Natural killer cell (primary cell): ENCODE results near the gene IFNLR1. TPM values are rescaled to one million over a fixed set of nuclear protein-coding genes. Genes with fewer than 3 reads are reported as not detected.

Experiments
- ATAC-seq, 3 donors: fragments of 150-1000 bp in 2 of 3; fragments of 200-7000 bp in 1 of 3; cut with Tn5 transposase; 1 replicate in 1 of 3; 2 replicates in 2 of 3; pipeline ENCODE4 v1.10.0; 2021; ENCODE audit warnings: mild to moderate bottlenecking in 2 of 3, moderate library complexity in 2 of 3
- DNase-seq, 2 donors: peaks; one replicate each; pipeline versions ENCODE4 v3.0.0 to v3.0.0-alpha.2; 2013 to 2021; ENCODE audit warnings: mixed read lengths in 1 of 2
- H3K27ac ChIP-seq: one replicate; pipeline ENCODE4 v1.5.1; 2013; ENCODE audit warnings: mild to moderate bottlenecking, low read length
- H3K27me3 ChIP-seq: one replicate; pipeline ENCODE4 v1.6.1; 2013; ENCODE audit warnings: low read length; ENCODE audit not compliant: control insufficient read depth, insufficient read depth
- H3K36me3 ChIP-seq: one replicate; pipeline ENCODE4 v1.6.1; 2013; ENCODE audit warnings: low read length; ENCODE audit not compliant: control insufficient read depth, insufficient read depth
- H3K4me1 ChIP-seq: one replicate; pipeline ENCODE4 v1.6.1; 2013; ENCODE audit warnings: low read length; ENCODE audit not compliant: control insufficient read depth, insufficient read depth
- H3K4me3 ChIP-seq: one replicate; pipeline ENCODE4 v1.5.1; 2013; ENCODE audit warnings: low read length
- H3K9me3 ChIP-seq: one replicate; pipeline ENCODE4 v1.6.1; 2013; ENCODE audit warnings: low read length; ENCODE audit not compliant: control insufficient read depth, insufficient read depth
- H3K27ac Mint-ChIP-seq, 2 donors: one replicate each; pipeline ENCODE4 v1.8.0; 2022; ENCODE audit warnings: mild to moderate bottlenecking in 2 of 2, mixed read lengths in 2 of 2, moderate library complexity in 1 of 2
- H3K27me3 Mint-ChIP-seq, 2 donors: one replicate each; pipeline ENCODE4 v1.8.0; 2022; ENCODE audit warnings: low read depth in 2 of 2, mixed read lengths in 2 of 2
- H3K36me3 Mint-ChIP-seq: one replicate; pipeline ENCODE4 v1.8.0; 2022; ENCODE audit warnings: mixed read lengths
- H3K4me1 Mint-ChIP-seq, 2 donors: one replicate each; pipeline ENCODE4 v1.8.0; 2022; ENCODE audit warnings: mixed read lengths in 2 of 2
- H3K4me3 Mint-ChIP-seq: one replicate; pipeline ENCODE4 v1.8.0; 2022; ENCODE audit warnings: mild to moderate bottlenecking, moderate library complexity, mixed read lengths
- H3K9me3 Mint-ChIP-seq, 2 donors: one replicate each; pipeline ENCODE4 v1.8.0; 2022; ENCODE audit warnings: mixed read lengths in 2 of 2
- WGBS: methylation state at CpG from one replicate; pipeline ENCODE4 v1.1.7; 2013; ENCODE audit warnings: missing lambda C conversion rate; ENCODE audit not compliant: insufficient coverage; 5-methylcytosine and 5-hydroxymethylcytosine counted together
- intact Hi-C: fragments of 100-400 bp; cut with micrococcal nuclease; formaldehyde crosslinking; loops from one replicate; pipeline ENCODE4 v1.14.2; 2022
- total RNA-seq, 4 donors: library from RNA; stranded (reverse); fragments of 120-200 nt in 1 of 4; gene quantifications; one replicate each; pipeline versions ENCODE4 v1.2.3 to v1.2.4, GENCODE V29; 2013 to 2022
- TF ChIP-seq, protein P1 (sequence below): fragments of 200-600 bp; IDR thresholded peaks from one replicate; pipeline ENCODE4 v1.8.0; 2022; ENCODE audit warnings: antibody characterized with exemption

The IFNLR1 gene
- total RNA-seq, 3 donors from 2014 or later (not counting 1 experiment from before 2014, with no cell fraction given): 0.07 to 2.5 (median 0.19) TPM

DNA sequence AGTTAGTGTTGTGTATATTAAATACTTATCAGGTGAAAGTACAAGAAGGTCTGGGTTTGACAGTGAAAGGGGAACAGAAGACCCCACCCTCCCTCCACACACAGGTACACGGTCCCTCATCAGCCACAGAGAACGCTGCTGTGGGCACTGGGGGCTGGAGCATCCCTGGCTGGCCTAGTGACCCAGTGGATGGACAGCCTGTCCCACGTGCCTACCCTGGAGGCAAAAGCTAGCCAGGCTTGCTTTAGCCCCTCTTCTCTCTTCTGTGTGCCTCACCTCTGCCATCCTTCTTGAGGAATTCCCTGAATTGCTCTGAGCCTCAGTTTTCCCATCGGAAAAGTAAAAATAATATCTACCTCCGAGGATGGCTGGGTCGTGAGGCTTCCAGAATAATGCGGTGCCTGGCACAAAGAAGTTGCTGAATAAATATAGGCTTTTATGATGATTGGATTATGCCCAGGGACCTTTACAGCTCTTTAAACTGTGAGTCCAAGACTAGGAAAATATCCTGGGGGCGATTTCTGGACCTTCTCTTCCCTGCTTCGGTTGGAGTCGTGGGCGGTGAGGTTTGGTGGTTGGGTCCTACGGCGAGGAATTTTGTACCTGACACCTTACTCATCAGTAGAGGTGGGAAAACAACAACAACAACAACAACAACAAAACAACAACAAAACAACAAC, 918 bp downstream of the IFNLR1 start:
- 77% methylated on average over 9 of the region's 13 CpGs for WGBS
- Mint-ChIP-seq H3K27ac (no peak overlapping the region), H3K4me3 (peak overlapping the region; percentile 71), H3K27me3 (peaks cover 35 to 39% of the 10 kb centered on the region in 2 donors), H3K4me1 (peaks cover 6 to 9% of the 10 kb centered on the region in 2 donors), H3K9me3 (no peaks in the 10 kb centered on the region), H3K36me3 (no peaks in the 10 kb centered on the region)
- Histone ChIP-seq H3K27me3 (peaks cover 2% of the 10 kb centered on the region), H3K36me3 (no peaks in the 10 kb centered on the region), H3K9me3 (no peaks in the 10 kb centered on the region), H3K4me3 (peak overlapping the region; percentile 44), H3K4me1 (peaks cover 37% of the 10 kb centered on the region), H3K27ac (peak overlapping the region; percentile 52)
- intact Hi-C loops: no loop called here
- TF ChIP-seq, protein P1, sequence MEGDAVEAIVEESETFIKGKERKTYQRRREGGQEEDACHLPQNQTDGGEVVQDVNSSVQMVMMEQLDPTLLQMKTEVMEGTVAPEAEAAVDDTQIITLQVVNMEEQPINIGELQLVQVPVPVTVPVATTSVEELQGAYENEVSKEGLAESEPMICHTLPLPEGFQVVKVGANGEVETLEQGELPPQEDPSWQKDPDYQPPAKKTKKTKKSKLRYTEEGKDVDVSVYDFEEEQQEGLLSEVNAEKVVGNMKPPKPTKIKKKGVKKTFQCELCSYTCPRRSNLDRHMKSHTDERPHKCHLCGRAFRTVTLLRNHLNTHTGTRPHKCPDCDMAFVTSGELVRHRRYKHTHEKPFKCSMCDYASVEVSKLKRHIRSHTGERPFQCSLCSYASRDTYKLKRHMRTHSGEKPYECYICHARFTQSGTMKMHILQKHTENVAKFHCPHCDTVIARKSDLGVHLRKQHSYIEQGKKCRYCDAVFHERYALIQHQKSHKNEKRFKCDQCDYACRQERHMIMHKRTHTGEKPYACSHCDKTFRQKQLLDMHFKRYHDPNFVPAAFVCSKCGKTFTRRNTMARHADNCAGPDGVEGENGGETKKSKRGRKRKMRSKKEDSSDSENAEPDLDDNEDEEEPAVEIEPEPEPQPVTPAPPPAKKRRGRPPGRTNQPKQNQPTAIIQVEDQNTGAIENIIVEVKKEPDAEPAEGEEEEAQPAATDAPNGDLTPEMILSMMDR: no peak
- DNase-seq (no peak), ATAC-seq (no peak)

GRCh38 chr1:24185076-24185475, 2.0 kb downstream of the IFNLR1 start:
- intact Hi-C loops: no loop called here
- H3K4me1 Mint-ChIP-seq: peaks cover 2 to 7% of the 10 kb centered on the region in 2 donors

GRCh38 chr1:24182061-24182460, 5.0 kb downstream of the IFNLR1 start:
- no peaks in the 10 kb centered on the region for H3K9me3 ChIP-seq
- intact Hi-C loops: no loop called here
- Mint-ChIP-seq H3K9me3 (no peaks in the 10 kb centered on the region), H3K4me3 (no peak overlapping the region), H3K36me3 (no peaks in the 10 kb centered on the region), H3K27ac (no peak overlapping the region), H3K27me3 (peaks cover 14 to 19% of the 10 kb centered on the region in 2 donors), H3K4me1 (no peaks in the 10 kb centered on the region)
- TF ChIP-seq, protein P1: no peak
- WGBS: 81% methylated on average over 6 of the region's 6 CpGs
- ATAC-seq: no peak
- no peak overlapping the region for H3K27ac ChIP-seq
- H3K4me3 ChIP-seq: no peak overlapping the region
- H3K36me3 ChIP-seq: no peaks in the 10 kb centered on the region
- no peak for DNase-seq
- H3K4me1 ChIP-seq: peaks cover 8% of the 10 kb centered on the region
- no peaks in the 10 kb centered on the region for H3K27me3 ChIP-seq

More at GRCh38 chr1:24185076-24185475, 2.0 kb downstream of the IFNLR1 start:
- Histone ChIP-seq H3K4me3 (no peak overlapping the region), H3K9me3 (no peaks in the 10 kb centered on the region), H3K4me1 (peaks cover 26% of the 10 kb centered on the region), H3K27ac (no peak overlapping the region), H3K36me3 (no peaks in the 10 kb centered on the region), H3K27me3 (peaks cover 2% of the 10 kb centered on the region)
- no peak overlapping the region for H3K4me3 Mint-ChIP-seq
- no peak for ATAC-seq
- TF ChIP-seq, protein P1: no peak
- H3K27me3 Mint-ChIP-seq: peaks cover 32 to 35% of the 10 kb centered on the region in 2 donors
- no peak for DNase-seq
- no peak overlapping the region for H3K27ac Mint-ChIP-seq
- H3K9me3 Mint-ChIP-seq: no peaks in the 10 kb centered on the region
- no peaks in the 10 kb centered on the region for H3K36me3 Mint-ChIP-seq
- WGBS: 100% methylated on average over 3 of the region's 4 CpGs

DNA sequence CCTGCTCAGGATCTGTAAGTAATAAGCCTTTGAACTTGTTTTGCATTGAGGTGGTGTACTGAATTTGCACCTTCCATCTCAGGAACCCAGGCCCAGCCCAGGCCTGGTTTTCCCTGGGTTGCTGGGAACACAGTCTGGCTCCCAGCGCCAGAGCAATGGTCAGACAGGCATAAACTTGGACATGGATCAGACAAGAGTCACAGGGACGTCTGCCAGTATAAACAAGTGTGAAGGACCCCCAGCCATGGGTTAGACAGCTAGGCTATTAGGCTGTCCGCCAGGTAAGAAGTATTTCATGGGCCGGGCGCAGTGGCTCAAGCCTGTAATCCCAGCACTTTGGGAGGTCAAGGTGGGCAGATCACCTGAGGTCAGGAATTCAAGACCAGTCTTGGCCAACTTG, 5.5 kb downstream of the IFNLR1 start:
- DNase-seq (no peak), ATAC-seq (no peak)
- Mint-ChIP-seq H3K4me3 (no peak overlapping the region), H3K27me3 (peaks cover 14 to 17% of the 10 kb centered on the region in 2 donors), H3K9me3 (no peaks in the 10 kb centered on the region), H3K27ac (no peak overlapping the region), H3K36me3 (no peaks in the 10 kb centered on the region), H3K4me1 (no peaks in the 10 kb centered on the region)
- TF ChIP-seq, protein P1: no peak
- no peaks in the 10 kb centered on the region for H3K9me3 ChIP-seq
- no peaks in the 10 kb centered on the region for H3K36me3 ChIP-seq
- H3K27ac ChIP-seq: no peak overlapping the region
- no peaks in the 10 kb centered on the region for H3K27me3 ChIP-seq
- H3K4me3 ChIP-seq: no peak overlapping the region
- intact Hi-C loops: no loop called here
- peaks cover 8% of the 10 kb centered on the region for H3K4me1 ChIP-seq
- WGBS: 96% methylated on average over 5 of the region's 5 CpGs
